Erythroblast (primary cell): Measurements from ENCODE around the gene P3H2.

Source experiments
- GATA1 ChIP-seq: IDR thresholded peaks from 2 replicates; pipeline ENCODE4 v1.6.1; 2011; ENCODE audit warnings: low read depth, mild to moderate bottlenecking, control low read depth, low read length, moderate library complexity
- POLR2A ChIP-seq: IDR thresholded peaks from 2 replicates; pipeline ENCODE4 v1.6.1; 2011; ENCODE audit warnings: mild to moderate bottlenecking, low read length

- TF ChIP-seq POLR2A = no peak
- TF ChIP-seq GATA1 = no peak
These were observed 87.8 kb downstream of the P3H2 start for GRCh38 chr3:190032923-190033322.
